ENCODE data around the gene PDXDC1.
"Not testable (repeated sequence)": the region's sequence is repeated elsewhere in the genome, so short reads cannot be mapped to it uniquely, and the experiment has no call there.

- TF ChIP-seq, protein P1, sequence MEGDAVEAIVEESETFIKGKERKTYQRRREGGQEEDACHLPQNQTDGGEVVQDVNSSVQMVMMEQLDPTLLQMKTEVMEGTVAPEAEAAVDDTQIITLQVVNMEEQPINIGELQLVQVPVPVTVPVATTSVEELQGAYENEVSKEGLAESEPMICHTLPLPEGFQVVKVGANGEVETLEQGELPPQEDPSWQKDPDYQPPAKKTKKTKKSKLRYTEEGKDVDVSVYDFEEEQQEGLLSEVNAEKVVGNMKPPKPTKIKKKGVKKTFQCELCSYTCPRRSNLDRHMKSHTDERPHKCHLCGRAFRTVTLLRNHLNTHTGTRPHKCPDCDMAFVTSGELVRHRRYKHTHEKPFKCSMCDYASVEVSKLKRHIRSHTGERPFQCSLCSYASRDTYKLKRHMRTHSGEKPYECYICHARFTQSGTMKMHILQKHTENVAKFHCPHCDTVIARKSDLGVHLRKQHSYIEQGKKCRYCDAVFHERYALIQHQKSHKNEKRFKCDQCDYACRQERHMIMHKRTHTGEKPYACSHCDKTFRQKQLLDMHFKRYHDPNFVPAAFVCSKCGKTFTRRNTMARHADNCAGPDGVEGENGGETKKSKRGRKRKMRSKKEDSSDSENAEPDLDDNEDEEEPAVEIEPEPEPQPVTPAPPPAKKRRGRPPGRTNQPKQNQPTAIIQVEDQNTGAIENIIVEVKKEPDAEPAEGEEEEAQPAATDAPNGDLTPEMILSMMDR (IDR thresholded peaks at IDR 0.05; ENCODE audit: insufficient read depth, low read depth, low read length) = not testable (repeated sequence)
- not testable (repeated sequence) for TF ChIP-seq EZH2 (IDR thresholded peaks at IDR 0.05; ENCODE audit: insufficient read depth, low read length)
These were observed 191.4 kb downstream of the PDXDC1 start for GRCh38 chr16:15166177-15166576.

Data from astrocyte (in vitro differentiated cells and primary cell).